LNCaP clone FGC (cell line): ENCODE measurements around the gene PCCA.

Source experiments
- DNase-seq: peaks from one replicate; pipeline ENCODE4 v3.0.0-alpha.2; 2011; ENCODE audit warnings: low read depth
- H3K4me3 ChIP-seq: 2 replicates; pipeline ENCODE4 v1.5.1; 2011; ENCODE audit warnings: mild to moderate bottlenecking, low read depth, low read length, control low read depth
- CTCF ChIP-seq: IDR thresholded peaks from 2 replicates; pipeline ENCODE4 v1.5.1; 2012; ENCODE audit warnings: mild to moderate bottlenecking; ENCODE audit not compliant: control insufficient read depth, insufficient read depth; ENCODE audit errors: extremely low read depth

Gene PCCA

GRCh38 chr13:100527644-100528043, 438.8 kb downstream of the PCCA start:
- H3K4me3 ChIP-seq, result no peak overlapping the region
- no peak for TF ChIP-seq CTCF
- no peak for DNase-seq

- no peak for DNase-seq
- no peak overlapping the region for H3K4me3 ChIP-seq
- TF ChIP-seq CTCF, result no peak
Measured at GRCh38 chr13:100528353-100528752, 439.5 kb downstream of the PCCA start.

GRCh38 chr13:100528820-100529219, 439.9 kb downstream of the PCCA start:
- no peak for TF ChIP-seq CTCF
- no peak for DNase-seq
- H3K4me3 ChIP-seq, result no peak overlapping the region

GRCh38 chr13:100529666-100530377, 440.9 kb downstream of the PCCA start:
- H3K4me3 ChIP-seq, result no peak overlapping the region
- TF ChIP-seq CTCF, result no peak
- DNase-seq, result no peak

- no peak overlapping the region for H3K4me3 ChIP-seq
- no peak for DNase-seq
- no peak for TF ChIP-seq CTCF
Measured at GRCh38 chr13:100530671-100531213, 441.8 kb downstream of the PCCA start.

- TF ChIP-seq CTCF, result no peak
- no peak overlapping the region for H3K4me3 ChIP-seq
- no peak for DNase-seq
Measured at GRCh38 chr13:100532090-100532766, 443.3 kb downstream of the PCCA start.
